A673 (cell line): Measurements from ENCODE around the gene EIPR1.

Source experiments
- EZH2 ChIP-seq: fragments of 200-600 bp; sonication (generic); IDR thresholded peaks from 2 replicates; pipeline ENCODE4 v1.6.1; 2017; ENCODE audit warnings: borderline replicate concordance, low read depth, mild to moderate bottlenecking, mixed read lengths, antibody characterized with exemption, low read length; ENCODE audit not compliant: poor library complexity, severe bottlenecking
- TF ChIP-seq, protein P1 (sequence below): fragments of 300-800, 200-600 bp; sonication (generic); conservative IDR thresholded peaks from 2 replicates; pipeline ENCODE4 v1.5.1; 2017; ENCODE audit warnings: low read depth, mild to moderate bottlenecking, antibody characterized with exemption, low read length, moderate library complexity, mixed read lengths

DNA sequence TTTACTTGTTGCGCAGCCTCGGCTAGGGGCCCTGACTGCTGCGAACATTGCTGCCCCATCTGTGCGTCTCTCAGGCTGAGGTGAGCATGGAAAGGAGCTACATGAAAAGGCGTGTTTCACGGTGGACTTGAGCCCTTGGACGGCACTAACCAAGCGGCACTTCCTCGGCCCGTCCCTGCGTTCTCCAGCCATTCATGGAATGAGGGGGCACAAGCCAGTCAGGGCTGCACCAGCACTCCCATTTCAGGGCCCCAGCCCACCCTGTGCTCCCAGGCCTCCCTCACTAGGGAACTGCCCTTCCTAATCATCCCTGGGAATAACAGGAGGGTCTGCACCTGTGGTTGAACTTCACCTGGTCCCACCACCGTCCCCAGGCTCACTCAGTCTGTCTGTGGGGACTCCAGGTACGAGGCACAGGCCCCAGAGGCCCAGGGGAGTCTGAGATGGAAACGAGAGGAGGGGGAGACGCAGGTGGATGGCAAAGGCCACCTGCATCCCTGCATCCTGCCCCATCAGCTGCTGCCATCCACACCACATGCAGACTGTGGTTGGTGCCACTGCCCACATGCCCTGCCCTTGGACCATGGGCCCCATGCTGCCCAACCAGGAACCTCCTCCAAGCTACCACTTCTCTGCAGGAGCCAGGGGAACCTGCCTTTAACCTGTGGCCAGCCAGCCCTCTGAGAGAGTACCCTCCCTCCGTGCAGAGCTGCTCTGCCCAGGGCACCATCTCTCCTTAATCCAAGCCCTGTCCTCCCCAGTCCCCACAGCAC, 99.7 kb downstream of the EIPR1 start:
- TF ChIP-seq, protein P1, sequence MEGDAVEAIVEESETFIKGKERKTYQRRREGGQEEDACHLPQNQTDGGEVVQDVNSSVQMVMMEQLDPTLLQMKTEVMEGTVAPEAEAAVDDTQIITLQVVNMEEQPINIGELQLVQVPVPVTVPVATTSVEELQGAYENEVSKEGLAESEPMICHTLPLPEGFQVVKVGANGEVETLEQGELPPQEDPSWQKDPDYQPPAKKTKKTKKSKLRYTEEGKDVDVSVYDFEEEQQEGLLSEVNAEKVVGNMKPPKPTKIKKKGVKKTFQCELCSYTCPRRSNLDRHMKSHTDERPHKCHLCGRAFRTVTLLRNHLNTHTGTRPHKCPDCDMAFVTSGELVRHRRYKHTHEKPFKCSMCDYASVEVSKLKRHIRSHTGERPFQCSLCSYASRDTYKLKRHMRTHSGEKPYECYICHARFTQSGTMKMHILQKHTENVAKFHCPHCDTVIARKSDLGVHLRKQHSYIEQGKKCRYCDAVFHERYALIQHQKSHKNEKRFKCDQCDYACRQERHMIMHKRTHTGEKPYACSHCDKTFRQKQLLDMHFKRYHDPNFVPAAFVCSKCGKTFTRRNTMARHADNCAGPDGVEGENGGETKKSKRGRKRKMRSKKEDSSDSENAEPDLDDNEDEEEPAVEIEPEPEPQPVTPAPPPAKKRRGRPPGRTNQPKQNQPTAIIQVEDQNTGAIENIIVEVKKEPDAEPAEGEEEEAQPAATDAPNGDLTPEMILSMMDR: no peak
- TF ChIP-seq EZH2: no peak
